Hepatocyte (in vitro differentiated cells): ENCODE data around the gene TFEB.

Source experiments
- EZH2 ChIP-seq: fragments of 200-600 bp; sonication (generic); IDR thresholded peaks from 2 replicates; pipeline ENCODE4 v1.6.1; 2016; ENCODE audit warnings: antibody characterized with exemption, mild to moderate bottlenecking, borderline replicate concordance
- TF ChIP-seq, protein P1 (sequence below): fragments of 200-600 bp; sonication (generic); IDR thresholded peaks from 2 replicates; pipeline ENCODE4 v1.5.1; 2016; ENCODE audit warnings: antibody characterized with exemption, mild to moderate bottlenecking; ENCODE audit not compliant: poor library complexity

GRCh38 chr6:41739041-41739440 lies 3.6 kb upstream of the TFEB start:
- TF ChIP-seq, protein P1, sequence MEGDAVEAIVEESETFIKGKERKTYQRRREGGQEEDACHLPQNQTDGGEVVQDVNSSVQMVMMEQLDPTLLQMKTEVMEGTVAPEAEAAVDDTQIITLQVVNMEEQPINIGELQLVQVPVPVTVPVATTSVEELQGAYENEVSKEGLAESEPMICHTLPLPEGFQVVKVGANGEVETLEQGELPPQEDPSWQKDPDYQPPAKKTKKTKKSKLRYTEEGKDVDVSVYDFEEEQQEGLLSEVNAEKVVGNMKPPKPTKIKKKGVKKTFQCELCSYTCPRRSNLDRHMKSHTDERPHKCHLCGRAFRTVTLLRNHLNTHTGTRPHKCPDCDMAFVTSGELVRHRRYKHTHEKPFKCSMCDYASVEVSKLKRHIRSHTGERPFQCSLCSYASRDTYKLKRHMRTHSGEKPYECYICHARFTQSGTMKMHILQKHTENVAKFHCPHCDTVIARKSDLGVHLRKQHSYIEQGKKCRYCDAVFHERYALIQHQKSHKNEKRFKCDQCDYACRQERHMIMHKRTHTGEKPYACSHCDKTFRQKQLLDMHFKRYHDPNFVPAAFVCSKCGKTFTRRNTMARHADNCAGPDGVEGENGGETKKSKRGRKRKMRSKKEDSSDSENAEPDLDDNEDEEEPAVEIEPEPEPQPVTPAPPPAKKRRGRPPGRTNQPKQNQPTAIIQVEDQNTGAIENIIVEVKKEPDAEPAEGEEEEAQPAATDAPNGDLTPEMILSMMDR, result no peak
- TF ChIP-seq EZH2, result no peak
